Uterus (tissue), 4 donors: ENCODE data around the gene TSHZ2. TPM values are rescaled to one million over a fixed set of nuclear protein-coding genes. Genes with fewer than 3 reads are reported as not detected.

ENCODE experiments used
- DNase-seq, 2 donors: peaks; one replicate each; pipeline ENCODE4 v3.0.0-alpha.2; 2019 to 2020
- H3K27ac ChIP-seq, 2 donors: fragments of 200-600 bp; sonication (generic); 1 replicate in 1 of 2; 2 replicates in 1 of 2; pipeline ENCODE4 v1.5.1; 2016 to 2018
- H3K27me3 ChIP-seq, 2 donors: fragments of 200-600 bp; sonication (generic); one replicate each; pipeline ENCODE4 v1.5.1; 2018 to 2019; ENCODE audit warnings: control low read depth in 1 of 2
- H3K36me3 ChIP-seq, 2 donors: fragments of 200-600 bp; sonication (generic); one replicate each; pipeline ENCODE4 v1.5.1; 2019; ENCODE audit warnings: control low read depth in 1 of 2
- H3K4me1 ChIP-seq, 2 donors: fragments of 200-600 bp; sonication (generic); one replicate each; pipeline ENCODE4 v1.5.1; 2018 to 2019; ENCODE audit warnings: control low read depth in 1 of 2
- H3K4me3 ChIP-seq, 2 donors: fragments of 200-600 bp; sonication (generic); 1 replicate in 1 of 2; 2 replicates in 1 of 2; pipeline ENCODE4 v1.5.1; 2018 to 2019; ENCODE audit warnings: mild to moderate bottlenecking in 1 of 2
- H3K9me3 ChIP-seq, 2 donors: fragments of 200-600 bp; sonication (generic); one replicate each; pipeline ENCODE4 v1.5.1; 2019; ENCODE audit warnings: control low read depth in 1 of 2
- POLR2A ChIP-seq, 2 donors: fragments of 450-650 bp; IDR thresholded peaks; one replicate each; pipeline ENCODE4 v1.6.1; 2016; ENCODE audit warnings: antibody characterized with exemption in 2 of 2, mild to moderate bottlenecking in 1 of 2, moderate library complexity in 1 of 2
- intact Hi-C: fragments of 100-400 bp; cut with DNase I; formaldehyde crosslinking; loops from one replicate; pipeline ENCODE4 v1.15.1; 2023; ENCODE audit warnings: low total_unique reads
- total RNA-seq, 4 donors: library from RNA; depleted of rRNA in 3 of 4; stranded (reverse); fragments of >200 nt in 3 of 4; gene quantifications; one replicate each; pipeline versions ENCODE4 v1.1.0 to v1.2.4, GENCODE V29; 2014 to 2023
- TF ChIP-seq, protein P1 (sequence below), 4 experiments: fragments of 200-600 bp in 2 of 4; fragments of 450-650 bp in 2 of 4; sonication (generic) in 2 of 4; IDR thresholded peaks; one replicate each; pipeline ENCODE4 v1.5.1; 2016 to 2019; ENCODE audit warnings: antibody characterized with exemption in 4 of 4, mild to moderate bottlenecking in 2 of 4, moderate library complexity in 1 of 4
- donor health status: DM: yes; HTN: yes; CAD: no.

TSHZ2 gene
- total RNA-seq, 4 donors from 2014 or later = 22.0 to 50.1 (median 33.1) TPM

DNA sequence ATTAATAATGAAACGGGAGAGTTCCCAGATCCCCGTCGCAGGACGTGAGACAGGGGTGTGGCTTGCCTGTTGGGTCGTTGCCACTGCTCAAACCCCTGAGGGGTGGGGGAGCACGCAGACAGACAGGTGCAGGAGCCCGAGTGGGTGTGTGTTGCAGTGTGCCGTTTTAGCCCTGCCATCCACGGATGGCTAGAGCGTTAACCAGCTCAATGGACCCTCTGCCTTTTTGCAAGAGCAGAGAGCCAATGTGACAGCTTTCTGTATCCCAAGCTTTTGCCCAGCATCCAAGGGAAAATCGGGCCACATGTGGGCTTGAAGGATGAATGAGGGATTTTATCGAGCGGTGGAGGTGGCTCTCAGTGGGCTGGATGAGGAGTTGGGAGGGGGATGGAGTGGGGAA, 237.9 kb downstream of the TSHZ2 start:
- Histone ChIP-seq H3K4me1 (no peaks in the 10 kb centered on the region), H3K9me3 (no peaks in the 10 kb centered on the region), H3K36me3 (no peaks in the 10 kb centered on the region), H3K27me3 (no peaks in the 10 kb centered on the region), H3K4me3 (no peak overlapping the region), H3K27ac (no peak overlapping the region)
- intact Hi-C loops = no loop called here
- DNase-seq = no peak
- no peak for TF ChIP-seq POLR2A (IDR thresholded peaks at IDR 0.05)
- TF ChIP-seq, protein P1, sequence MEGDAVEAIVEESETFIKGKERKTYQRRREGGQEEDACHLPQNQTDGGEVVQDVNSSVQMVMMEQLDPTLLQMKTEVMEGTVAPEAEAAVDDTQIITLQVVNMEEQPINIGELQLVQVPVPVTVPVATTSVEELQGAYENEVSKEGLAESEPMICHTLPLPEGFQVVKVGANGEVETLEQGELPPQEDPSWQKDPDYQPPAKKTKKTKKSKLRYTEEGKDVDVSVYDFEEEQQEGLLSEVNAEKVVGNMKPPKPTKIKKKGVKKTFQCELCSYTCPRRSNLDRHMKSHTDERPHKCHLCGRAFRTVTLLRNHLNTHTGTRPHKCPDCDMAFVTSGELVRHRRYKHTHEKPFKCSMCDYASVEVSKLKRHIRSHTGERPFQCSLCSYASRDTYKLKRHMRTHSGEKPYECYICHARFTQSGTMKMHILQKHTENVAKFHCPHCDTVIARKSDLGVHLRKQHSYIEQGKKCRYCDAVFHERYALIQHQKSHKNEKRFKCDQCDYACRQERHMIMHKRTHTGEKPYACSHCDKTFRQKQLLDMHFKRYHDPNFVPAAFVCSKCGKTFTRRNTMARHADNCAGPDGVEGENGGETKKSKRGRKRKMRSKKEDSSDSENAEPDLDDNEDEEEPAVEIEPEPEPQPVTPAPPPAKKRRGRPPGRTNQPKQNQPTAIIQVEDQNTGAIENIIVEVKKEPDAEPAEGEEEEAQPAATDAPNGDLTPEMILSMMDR (IDR thresholded peaks at IDR 0.05) = no peak

DNA sequence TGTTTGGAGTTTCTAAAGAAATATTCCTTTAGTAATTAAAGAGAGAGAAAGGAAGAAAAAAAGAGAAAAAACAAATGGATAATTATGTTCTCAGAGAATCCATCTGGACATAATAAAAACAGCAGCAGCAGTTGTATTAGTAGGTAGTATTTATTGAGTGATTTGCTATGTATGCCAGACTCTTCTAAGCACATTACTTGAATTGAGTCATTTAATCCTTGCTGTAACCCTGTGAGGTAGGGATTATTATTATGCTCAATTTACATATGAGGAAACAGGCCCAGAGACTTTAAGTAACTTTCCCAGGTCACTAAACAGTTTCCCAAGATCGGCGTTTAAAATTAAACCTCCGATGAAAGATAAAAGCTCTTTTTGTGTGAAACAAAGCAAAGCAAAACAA, 238.8 kb downstream of the TSHZ2 start:
- intact Hi-C loops = no loop called here

DNA sequence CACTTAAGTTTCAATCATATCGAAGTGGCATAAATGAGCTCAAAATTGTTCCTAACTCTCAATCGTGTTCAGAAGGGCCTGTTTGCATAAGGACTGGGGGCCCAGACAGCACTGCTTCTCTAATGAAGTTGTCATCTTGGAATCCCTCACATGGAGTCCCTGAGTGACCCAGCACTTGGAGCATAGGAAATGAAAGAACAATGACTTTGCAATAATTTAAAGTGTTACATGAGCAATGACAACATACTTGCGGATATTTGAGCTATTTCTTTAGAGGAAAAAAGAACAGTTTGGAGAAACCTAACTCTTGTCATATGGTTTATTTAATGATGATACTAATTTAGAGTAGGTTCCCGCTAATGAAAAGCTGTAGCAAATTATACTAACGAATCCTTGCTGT, 239.9 kb downstream of the TSHZ2 start:
- no peak overlapping the region for H3K4me3 ChIP-seq
- TF ChIP-seq, protein P1 (IDR thresholded peaks at IDR 0.05) = no peak
- TF ChIP-seq POLR2A (IDR thresholded peaks at IDR 0.05) = no peak
- no peaks in the 10 kb centered on the region for H3K36me3 ChIP-seq
- no peaks in the 10 kb centered on the region for H3K9me3 ChIP-seq
- no peak for DNase-seq
- H3K27me3 ChIP-seq = no peaks in the 10 kb centered on the region
- H3K27ac ChIP-seq = no peak overlapping the region
- intact Hi-C loops = no loop called here
- no peaks in the 10 kb centered on the region for H3K4me1 ChIP-seq

More for the DNA sequence above, 238.8 kb downstream of the TSHZ2 start:
- Histone ChIP-seq H3K36me3 (no peaks in the 10 kb centered on the region), H3K27me3 (no peaks in the 10 kb centered on the region), H3K9me3 (no peaks in the 10 kb centered on the region), H3K4me3 (no peak overlapping the region), H3K4me1 (no peaks in the 10 kb centered on the region), H3K27ac (no peak overlapping the region)
- TF ChIP-seq POLR2A (IDR thresholded peaks at IDR 0.05) = no peak
- TF ChIP-seq, protein P1 (IDR thresholded peaks at IDR 0.05) = no peak
- no peak for DNase-seq

DNA sequence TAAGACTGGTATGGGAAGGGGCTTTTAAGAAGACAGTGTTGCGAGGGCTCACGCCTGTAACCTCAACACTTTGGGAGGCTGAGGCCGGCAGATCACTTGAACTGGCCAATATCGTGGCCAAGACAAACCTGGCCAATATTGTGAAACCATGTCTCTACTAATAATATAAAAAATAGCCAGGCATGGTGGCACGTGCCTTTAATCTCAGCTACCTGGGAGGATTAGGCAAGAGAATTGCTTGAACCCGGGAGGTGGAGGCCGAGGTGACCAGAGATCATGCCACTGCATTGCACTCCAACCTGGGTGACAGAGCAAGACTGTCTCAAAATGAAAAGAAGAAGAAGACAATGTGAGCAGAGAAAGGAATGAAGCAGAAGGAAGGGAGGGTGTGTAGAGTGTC, 242.2 kb downstream of the TSHZ2 start:
- intact Hi-C loops = no loop called here
- no peak for DNase-seq
- TF ChIP-seq, protein P1 (IDR thresholded peaks at IDR 0.05) = no peak
- TF ChIP-seq POLR2A (IDR thresholded peaks at IDR 0.05) = no peak
- Histone ChIP-seq H3K36me3 (no peaks in the 10 kb centered on the region), H3K9me3 (no peaks in the 10 kb centered on the region), H3K4me3 (no peak overlapping the region), H3K4me1 (no peaks in the 10 kb centered on the region), H3K27me3 (no peaks in the 10 kb centered on the region), H3K27ac (no peak overlapping the region)

GRCh38 chr20:53215166-53215565, 243.0 kb downstream of the TSHZ2 start:
- Histone ChIP-seq H3K9me3 (no peaks in the 10 kb centered on the region), H3K27me3 (no peaks in the 10 kb centered on the region), H3K27ac (no peak overlapping the region), H3K36me3 (no peaks in the 10 kb centered on the region), H3K4me1 (no peaks in the 10 kb centered on the region), H3K4me3 (no peak overlapping the region)
- no peak for DNase-seq
- intact Hi-C loops = no loop called here
- TF ChIP-seq, protein P1 (IDR thresholded peaks at IDR 0.05) = no peak
- no peak for TF ChIP-seq POLR2A (IDR thresholded peaks at IDR 0.05)
